ENCODE data around the gene MAP4K4.
"Not testable (repeated sequence)": the region's sequence is repeated elsewhere in the genome, so short reads cannot be mapped to it uniquely, and the experiment has no call there.

Gene MAP4K4

GRCh38 chr2:101921953-101922325 lies 224.4 kb downstream of the MAP4K4 start:
- no peak for TF ChIP-seq CTCF (conservative IDR thresholded peaks at IDR 0.05; ENCODE audit: control insufficient read depth, insufficient read depth, low read depth, low read length)

GRCh38 chr2:101924311-101924710 lies 226.8 kb downstream of the MAP4K4 start:
- DNase-seq (ENCODE audit: low read depth); H3K4me3 ChIP-seq (ENCODE audit: control insufficient read depth, low read depth, low read length): not testable (repeated sequence)

More at GRCh38 chr2:101921953-101922325, 224.4 kb downstream of the MAP4K4 start:
- DNase-seq (ENCODE audit: low read depth): no peak
- H3K4me3 ChIP-seq (ENCODE audit: control insufficient read depth, low read depth, low read length): no peak overlapping the region

GRCh38 chr2:101930019-101930418 lies 232.5 kb downstream of the MAP4K4 start:
- no peak for DNase-seq (ENCODE audit: low read depth)
- no peak overlapping the region for H3K4me3 ChIP-seq (ENCODE audit: control insufficient read depth, low read depth, low read length)
- no peak for TF ChIP-seq CTCF (conservative IDR thresholded peaks at IDR 0.05; ENCODE audit: control insufficient read depth, insufficient read depth, low read depth, low read length)

GRCh38 chr2:101930847-101931246 lies 233.3 kb downstream of the MAP4K4 start:
- no peak overlapping the region for H3K4me3 ChIP-seq (ENCODE audit: control insufficient read depth, low read depth, low read length)
- no peak for DNase-seq (ENCODE audit: low read depth)
- TF ChIP-seq CTCF (conservative IDR thresholded peaks at IDR 0.05; ENCODE audit: control insufficient read depth, insufficient read depth, low read depth, low read length): no peak

GRCh38 chr2:101931402-101931801 lies 233.9 kb downstream of the MAP4K4 start:
- DNase-seq (ENCODE audit: low read depth): no peak
- H3K4me3 ChIP-seq (ENCODE audit: control insufficient read depth, low read depth, low read length): no peak overlapping the region
- TF ChIP-seq CTCF (conservative IDR thresholded peaks at IDR 0.05; ENCODE audit: control insufficient read depth, insufficient read depth, low read depth, low read length): no peak

- DNase-seq (ENCODE audit: low read depth); H3K4me3 ChIP-seq (ENCODE audit: control insufficient read depth, low read depth, low read length): not testable (repeated sequence)
These were observed 238.3 kb downstream of the MAP4K4 start for GRCh38 chr2:101935764-101936163.

- no peak overlapping the region for H3K4me3 ChIP-seq (ENCODE audit: control insufficient read depth, low read depth, low read length)
- peak; percentile 41 for DNase-seq (ENCODE audit: low read depth)
- TF ChIP-seq CTCF (conservative IDR thresholded peaks at IDR 0.05; ENCODE audit: control insufficient read depth, insufficient read depth, low read depth, low read length): no peak
These were observed 245.3 kb downstream of the MAP4K4 start for GRCh38 chr2:101942851-101943250.

Measured in fibroblast of mammary gland (primary cell).